Fibroblast of skin of left quadriceps (primary cell): ENCODE results near the gene PARD3.

ENCODE experiments used
- DNase-seq, 2 experiments: peaks; one replicate each; pipeline ENCODE4 v3.0.0-alpha.2; 2013; ENCODE audit warnings: low read depth in 2 of 2

The PARD3 gene

GRCh38 chr10:34824870-34825269, 9.8 kb upstream of the PARD3 start:
- no peak for DNase-seq

DNA sequence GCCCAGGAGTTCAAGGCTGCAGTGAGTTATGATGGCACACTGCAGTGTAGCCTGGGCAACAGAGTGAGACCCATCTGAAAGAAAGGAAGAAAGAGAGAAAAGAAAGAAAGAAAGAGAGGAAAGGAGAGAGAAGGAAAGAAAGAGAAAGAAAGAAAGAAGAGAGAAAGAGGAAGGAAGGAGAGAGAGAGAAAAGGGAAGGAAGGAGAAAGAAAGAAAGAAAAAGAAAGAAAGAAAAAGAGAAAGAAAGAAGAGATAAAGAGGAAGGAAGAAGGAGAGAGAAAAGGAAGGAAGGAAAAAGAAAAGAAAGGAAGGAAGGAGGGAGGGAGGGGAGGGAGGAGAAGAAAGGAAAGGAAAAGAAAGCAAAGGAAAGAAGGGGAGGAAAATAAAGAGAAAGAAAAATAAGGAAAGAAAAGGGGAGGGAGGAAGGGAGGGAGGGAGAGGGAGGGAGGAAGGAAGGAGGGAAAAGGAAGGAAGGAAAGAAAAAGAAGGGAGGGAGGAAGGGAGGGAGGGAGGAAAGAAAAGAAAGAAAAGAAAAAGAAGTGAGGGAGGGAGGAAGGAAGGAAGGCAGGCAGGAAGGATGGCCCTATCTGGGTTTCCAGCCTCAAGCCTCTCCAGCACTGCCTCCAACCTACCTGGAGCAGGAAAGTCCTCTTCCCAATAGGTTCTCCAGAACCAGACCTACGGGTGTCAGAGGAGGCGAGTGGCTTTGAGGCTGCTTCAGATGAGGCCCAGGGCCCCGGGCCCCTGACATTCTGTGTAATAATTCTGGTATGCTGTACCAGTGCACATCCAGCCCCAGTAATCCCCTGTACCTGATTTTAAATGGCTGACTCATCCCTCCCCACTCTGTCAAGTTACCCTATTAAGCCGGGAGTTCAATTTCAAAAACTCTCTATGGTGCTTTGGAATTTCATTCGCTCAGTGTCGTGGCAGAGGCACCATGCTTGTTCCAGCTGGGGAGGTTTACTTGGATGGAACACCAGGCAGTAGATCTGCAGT, 6.8 kb upstream of the PARD3 start:
- no peak for DNase-seq

DNA sequence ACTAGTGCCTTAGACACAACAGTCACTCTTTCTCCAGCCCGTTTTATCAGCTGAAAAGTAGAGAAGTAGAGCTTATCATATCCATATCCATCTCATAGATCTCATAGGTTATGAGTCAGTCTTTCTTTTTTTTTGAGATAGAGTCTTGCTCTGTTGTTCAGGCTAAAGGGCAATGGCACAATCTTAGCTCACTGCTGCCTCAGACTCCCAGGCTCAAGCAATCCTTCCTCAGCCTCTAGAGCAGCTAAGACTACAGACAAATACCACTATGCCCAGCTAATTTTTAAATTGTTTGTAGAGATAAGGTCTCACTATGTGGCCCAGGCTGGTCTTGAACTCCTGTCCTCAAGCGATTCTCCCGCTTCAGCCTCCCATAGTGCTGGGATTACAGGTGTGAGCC, 2.5 kb upstream of the PARD3 start:
- no peak for DNase-seq

DNA sequence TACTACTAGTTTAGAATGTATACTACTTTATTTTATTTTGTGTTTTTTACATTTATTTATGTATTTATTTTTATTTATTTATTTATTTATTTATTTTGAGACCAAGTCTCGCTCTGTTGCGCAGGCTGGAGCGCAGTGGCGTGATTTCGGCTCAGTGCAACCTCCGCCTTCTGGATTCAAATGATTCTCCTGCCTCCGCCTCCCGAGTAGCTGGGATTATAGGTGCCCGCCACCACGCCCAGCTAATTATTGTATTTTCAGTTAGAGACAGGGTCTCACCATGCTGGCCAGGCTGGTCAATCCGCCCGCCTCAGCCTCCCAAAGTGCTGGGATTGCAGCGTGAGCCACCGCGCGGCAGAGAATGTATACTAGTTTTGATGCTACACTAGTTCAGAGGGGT, 2.0 kb upstream of the PARD3 start:
- no peak for DNase-seq

GRCh38 chr10:34816501-34817002, 1.5 kb upstream of the PARD3 start:
- DNase-seq, result no peak

DNA sequence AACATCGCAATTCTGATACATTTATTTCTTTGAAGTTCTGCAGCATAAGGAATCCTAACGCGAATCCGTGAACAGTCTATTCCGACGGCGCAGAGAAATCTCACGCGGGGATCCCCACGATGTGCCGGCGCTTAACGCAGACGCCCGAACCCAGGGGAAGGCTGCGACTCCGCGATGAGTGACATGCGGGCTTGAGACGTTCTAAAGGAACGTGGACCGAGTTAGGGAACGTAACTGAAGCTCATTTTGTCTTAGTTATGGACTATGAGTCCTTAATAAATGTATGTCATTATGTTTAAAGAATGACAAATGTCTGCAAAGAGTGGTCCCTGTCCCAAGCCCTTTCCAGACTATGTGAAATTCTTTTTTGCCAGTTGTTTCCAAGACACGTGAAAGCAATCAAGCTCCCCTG, 995 bp upstream of the PARD3 start:
- no peak for DNase-seq

DNA sequence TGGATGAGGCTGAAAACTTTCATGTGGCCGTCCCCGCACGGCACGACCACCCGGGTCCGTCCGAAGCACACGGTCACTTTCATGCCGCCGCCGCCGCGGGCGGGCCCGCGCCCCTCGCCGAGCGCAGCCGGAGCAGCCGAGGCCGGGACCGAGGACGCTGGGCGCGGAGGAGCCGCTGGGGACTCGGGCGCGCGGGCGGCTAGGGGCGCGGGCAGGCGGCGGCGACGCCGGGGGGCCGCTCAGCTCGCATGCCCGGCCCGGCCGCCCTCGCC, 247 bp downstream of the PARD3 start:
- DNase-seq, result no peak

GRCh38 chr10:34814223-34814912, 728 bp downstream of the PARD3 start:
- no peak for DNase-seq

DNA sequence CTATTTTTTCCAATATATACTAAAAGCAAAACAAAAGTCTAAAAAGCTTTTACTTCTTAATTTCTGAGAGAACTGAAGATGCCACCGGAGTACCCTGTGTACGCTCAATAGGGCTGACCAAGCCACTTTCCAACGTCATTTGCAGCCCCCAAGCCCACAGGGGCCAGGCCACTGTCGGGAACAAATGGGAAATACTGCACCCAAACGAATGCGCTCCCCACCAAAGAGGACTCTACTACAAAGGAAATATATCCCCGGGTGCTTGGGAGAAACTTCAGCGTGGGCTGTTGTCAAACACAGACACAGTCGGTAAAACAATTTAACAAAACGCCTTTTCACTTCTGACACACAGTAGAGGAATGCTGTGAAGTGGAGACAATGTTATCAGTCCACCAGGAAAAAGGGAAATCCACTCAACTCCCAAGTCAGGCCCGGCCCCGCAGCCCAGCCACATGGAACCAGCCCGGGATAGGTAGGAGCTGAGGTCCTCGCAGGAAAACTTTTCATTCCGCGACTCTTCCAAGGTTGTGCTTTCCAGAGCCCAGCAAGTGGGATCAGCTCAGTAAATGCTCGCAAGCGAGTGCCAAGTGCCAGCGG, 1.4 kb downstream of the PARD3 start:
- DNase-seq, result no peak

DNA sequence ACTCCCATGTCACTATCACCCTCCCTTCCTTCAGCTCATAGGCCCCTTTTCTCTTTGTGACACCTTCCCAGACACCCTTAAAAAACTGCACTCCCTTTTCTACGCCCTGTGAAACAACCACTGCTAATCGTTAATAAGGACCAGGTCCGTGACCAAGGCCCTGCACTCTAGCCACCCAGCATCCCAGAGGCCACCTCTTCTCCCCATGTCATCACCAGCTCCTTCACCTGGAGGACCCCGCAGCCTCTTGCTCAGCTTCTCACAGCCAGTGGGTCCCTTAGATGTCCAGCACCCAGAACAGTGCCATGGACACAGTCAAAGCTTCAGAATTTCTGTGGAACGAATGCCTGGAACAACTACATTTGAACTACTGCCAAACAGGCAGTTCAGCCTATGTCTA, 2.3 kb downstream of the PARD3 start:
- DNase-seq, result no peak

DNA sequence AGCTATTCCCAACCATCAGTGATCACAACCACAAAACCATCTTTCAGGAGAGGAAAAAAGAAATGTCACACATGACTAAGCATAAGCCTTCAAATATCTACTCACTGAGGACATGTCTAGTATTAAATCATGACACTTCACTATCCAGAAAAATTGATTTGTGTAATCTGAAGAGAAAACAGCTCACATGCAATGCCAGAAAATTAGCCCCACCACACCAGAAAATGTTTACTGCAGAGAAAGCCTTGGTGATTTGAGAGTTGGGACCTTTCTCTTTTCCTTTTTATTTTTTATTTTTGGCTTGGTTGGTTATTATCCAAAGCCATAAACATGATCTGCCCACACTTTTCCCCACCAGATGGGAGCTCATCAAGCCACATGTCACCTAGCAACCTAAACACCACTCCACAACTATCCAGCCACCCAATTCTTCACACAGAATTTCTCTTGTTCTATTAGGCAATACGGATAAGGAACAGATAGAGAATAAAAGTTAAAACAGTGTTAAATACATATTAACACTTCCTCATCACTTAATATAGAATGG, 3.1 kb downstream of the PARD3 start:
- no peak for DNase-seq

DNA sequence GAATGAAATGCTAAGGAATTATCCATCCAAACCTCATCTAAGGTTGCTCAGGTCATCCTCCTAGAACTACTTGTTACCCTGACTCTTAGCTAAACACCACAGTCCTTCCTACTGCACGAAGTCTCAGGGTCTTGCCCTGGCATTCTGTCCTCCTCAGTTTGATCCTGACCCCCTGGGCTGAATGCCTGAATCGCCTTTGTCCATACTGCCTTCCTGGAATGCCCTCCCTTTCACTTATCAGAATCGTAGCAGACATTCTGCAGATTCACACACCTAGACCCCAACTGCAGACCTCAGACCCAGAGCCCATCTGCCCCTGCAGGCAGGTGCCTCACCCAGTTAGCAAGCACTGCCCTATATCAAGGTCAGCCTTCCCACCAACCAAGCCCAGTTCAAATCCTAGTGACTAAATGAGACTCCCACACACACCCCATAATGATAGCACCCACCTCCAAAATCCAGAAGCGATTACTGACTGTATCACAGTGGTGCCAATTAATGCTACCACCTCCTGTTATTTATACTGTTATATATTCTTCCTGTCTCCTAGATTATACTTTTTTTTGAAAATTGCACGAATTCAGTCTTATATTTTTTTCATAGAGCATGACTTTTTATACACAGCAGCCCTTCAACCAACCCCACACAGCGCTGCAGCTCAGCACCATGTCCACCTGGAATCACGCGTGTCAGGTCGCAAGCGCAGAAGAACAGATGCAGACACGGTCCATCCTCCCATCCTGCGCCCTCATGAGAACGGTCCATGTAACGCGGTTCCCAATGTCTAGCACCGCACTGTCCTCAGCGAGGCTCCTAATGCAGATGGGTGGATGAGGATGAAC, 3.7 kb downstream of the PARD3 start:
- DNase-seq, result no peak

- DNase-seq, result no peak
Observed at GRCh38 chr10:34809796-34810195, 5.3 kb downstream of the PARD3 start.

DNA sequence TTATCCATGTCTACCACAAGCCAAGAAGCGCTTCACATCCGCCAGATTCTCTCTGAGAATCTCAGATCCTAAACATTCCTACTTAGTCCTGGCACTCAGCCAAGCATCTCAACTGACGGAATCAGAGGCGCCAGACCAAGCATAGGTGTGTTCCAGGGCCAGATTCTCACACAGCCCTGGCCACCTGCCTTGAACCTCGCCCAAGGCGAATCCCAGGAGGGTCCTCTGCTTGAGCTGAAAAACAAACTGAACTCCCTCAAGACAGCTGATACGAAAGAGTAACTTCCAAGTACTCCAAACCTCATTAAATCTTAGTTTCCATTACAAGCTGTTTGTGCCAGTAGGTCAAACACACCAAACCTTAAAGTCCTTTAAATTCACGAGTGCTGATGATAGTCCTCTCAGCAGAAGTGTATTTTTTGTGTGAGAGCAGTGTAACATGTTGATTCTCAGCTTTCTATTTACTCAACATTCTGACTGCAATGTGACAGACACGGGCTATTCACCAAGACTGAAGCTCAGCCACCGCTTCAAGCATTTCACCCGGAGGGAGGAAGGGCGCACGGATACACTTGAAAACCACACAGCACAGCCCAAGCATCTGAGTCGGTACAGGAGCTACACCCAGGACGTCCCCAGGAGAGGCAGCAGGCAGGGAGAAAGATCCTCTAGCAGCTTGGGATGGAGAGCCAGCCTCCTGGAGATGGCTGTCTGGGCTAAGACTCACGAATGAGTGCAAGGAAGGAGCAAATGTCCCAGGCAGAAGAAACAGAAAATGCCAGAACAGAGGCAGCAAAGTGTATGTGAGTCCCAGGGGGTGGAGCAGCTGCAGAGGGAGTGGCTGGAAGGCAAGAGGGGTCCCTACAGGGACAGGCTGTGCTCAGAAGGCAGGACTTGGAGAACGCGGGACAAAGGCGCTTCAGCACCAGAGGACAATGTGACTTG, 6.0 kb downstream of the PARD3 start:
- no peak for DNase-seq

- no peak for DNase-seq
Observed at GRCh38 chr10:34808336-34808735, 6.8 kb downstream of the PARD3 start.

GRCh38 chr10:34804306-34804705, 10.8 kb downstream of the PARD3 start:
- DNase-seq, result no peak

DNA sequence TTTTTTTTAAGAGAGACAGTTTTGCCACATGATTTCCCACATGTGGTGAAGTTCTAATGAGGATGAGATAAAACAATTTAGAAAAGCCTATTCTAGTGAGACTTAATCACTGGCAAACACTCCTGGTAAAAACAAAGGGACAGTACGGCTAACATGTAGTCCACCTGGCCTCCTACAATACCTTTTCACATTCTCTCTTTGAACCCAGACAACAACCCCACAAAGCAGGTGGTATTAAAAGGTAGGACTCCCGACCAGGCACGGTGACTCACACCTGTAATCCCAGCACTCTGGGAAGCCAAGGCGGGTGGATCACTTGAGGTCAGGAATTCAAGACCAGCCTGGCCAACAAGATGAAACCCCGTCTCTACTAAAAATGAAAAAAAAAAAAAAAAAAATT, 12.4 kb downstream of the PARD3 start:
- DNase-seq, result no peak

GRCh38 chr10:34801097-34801733, 13.9 kb downstream of the PARD3 start:
- DNase-seq, result no peak

GRCh38 chr10:34800624-34801023, 14.5 kb downstream of the PARD3 start:
- DNase-seq, result no peak

GRCh38 chr10:34798654-34799053, 16.4 kb downstream of the PARD3 start:
- DNase-seq, result no peak
